Stimulated activated CD4-positive, alpha-beta T cell treated with anti-CD3 and anti-CD28 coated beads, Interleukin-4, amount 100 ng/mL, for 4 hours (primary cell): Measurements from ENCODE around the gene GOLGA7B.

ENCODE experiments used
- DNase-seq, 2 experiments: peaks; one replicate each; pipeline ENCODE4 v3.0.0-alpha.2; 2020

Gene GOLGA7B

DNA sequence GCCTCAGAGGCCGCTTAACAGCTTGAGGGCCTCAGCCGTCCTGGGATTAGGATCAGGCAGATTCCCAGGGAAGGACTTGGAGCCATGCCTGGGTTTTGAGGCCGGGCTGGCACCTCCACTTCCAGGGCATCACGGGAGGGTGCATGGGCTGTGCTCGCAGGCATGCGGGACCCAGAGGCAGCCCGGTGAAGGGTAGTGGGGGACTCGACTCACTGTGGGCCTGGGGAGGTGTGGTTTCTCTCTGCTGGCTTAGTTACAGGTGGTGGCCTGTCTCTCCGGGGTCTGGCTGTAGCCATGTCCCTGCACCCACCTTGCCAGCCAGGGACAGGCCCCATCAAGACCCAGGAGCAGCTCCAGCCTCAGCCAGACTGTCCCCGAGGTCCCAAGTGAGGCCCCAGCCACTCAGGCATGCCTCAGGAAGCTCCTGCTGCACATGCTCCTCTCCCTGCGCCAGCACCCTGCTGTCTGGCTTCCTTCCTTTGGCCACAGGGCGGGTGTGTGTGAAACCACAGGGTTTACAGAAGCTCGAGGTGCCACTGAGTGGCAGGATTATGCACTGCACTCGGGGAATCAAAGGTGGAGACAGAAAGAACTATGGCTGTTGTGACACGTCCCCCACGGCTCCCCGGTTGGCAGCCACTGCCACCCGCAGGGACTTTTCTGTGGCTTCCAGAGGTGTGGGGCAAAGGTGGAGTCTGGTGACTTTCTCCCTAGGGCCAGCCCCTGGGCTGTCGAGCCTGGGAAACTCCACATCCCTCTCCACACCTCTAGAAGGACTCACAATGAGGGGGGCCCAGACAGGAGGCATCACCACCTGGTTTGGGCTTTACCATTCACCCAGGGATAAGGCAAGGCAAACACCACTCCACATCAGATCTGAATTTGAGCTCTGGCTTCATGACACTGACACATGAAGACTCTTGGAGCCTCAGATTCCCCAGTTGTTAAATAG lies 19.7 kb downstream of the GOLGA7B start:
- peak; percentile 66 to 78 for DNase-seq

DNA sequence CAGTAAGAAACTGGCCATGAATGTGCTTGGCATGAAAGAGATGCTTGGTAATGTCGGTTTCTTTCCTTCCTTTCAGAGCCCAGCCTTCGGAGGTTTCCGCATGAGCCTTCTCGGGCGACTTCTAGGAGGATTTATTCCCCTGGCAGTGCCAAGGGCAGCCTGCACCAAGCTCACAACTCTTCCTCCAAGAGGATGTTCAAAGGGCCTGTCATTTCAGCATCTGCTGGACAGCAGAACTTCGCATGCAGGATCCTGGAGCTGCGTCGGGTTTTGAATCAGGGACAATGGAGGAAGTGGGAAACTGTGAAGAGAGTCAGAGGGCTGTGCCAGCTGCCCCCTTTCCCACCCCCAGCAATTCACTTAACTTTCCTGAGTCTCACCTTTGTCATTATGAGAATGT lies 21.3 kb downstream of the GOLGA7B start:
- no peak for DNase-seq

DNA sequence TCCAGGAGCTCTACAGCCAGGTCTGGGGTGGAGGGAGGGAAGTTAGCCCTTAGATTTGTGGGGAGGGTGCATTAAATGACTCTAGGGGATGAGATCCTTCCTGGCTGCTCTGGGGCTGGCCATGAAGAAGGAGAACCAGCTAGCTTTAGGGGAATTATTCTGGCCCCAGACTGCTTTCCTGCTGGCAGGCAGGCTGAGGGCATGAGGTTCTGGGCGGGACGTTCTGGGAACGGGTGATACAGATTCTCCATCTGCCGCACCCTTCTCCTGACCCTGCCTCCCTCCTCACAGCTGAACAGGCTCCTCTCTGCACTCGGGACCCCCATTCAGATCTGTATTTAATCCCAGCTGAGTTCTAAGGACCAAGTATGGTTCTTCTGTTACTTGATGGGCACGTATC lies 23.9 kb downstream of the GOLGA7B start:
- DNase-seq, result no peak

DNA sequence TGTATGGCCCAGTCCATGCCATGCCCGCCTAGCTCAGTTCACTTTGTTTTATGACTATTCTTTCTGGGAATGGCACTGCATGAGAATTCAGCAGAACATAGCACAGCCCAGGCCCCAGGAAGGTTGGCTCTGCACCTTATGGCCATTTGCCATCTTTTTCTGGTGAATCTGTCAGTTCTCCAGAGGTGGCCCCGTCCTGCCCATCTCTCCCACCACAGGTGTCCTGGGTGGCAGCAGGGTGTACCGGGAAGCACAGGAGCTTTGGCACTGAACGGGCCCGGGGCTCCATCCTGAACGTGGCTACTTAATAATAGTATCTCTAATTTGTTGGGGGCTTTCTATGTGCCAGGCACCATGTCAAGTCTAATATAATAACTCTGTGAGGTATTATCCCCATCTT lies 24.7 kb downstream of the GOLGA7B start:
- DNase-seq, result no peak

DNA sequence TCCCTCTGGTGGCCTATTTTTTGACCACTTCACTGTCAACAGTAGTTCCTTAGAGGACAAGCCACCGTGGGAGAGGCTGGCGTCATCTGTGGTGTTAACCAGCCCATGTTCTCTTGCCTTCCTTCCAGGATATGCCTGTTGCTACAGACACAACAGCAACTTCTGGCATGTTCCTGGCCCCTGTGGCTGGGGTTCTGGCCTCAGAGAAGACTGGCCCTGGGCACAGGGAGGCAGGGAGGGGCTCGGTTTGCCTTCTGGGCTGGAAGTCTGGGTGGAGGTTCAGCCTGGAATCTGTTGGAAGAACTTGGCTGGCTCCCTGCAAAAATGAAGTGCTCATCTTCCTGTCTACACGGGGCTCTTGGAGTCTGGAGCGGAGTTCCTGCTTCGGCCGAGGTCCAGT lies 25.7 kb downstream of the GOLGA7B start:
- DNase-seq, result no peak

DNA sequence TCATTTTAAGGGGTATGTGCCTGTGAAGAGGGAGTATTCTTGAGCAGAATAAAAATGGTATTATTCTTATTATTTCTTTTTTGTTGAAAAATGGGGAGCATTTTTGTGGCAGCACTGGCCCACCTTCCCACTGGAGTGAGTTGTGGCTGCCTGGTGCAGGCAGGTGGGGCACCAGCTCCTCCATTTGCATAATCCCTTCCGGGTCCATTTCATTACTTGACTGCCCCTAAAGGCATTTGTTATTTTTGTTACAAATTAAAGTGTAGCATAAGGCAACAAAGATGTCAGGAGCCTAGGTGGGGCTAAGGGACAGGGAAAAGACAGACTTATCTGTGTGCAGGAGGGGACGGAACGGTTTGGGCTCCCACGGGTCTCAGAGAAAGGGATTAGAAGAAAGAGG lies 26.8 kb downstream of the GOLGA7B start:
- DNase-seq, result no peak

DNA sequence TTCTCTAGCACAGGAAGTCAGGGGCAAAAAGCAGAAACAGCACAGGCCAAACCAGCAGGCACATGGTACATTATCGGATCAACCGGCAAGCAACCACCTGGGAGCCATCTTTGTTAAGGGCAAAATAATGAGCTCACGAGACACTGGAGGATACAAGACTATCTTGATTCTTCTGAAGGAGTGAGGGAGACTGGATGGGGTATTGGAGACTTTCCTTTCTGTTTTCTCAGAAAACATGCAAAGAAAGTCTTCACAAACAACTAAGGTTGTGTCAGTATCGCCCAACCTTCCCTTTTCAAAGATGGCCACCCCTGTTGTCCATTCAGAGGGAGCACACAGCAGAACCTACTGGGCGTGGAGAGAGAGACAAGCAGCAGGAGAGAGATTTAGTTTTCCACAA lies 29.6 kb downstream of the GOLGA7B start:
- no peak for DNase-seq

DNA sequence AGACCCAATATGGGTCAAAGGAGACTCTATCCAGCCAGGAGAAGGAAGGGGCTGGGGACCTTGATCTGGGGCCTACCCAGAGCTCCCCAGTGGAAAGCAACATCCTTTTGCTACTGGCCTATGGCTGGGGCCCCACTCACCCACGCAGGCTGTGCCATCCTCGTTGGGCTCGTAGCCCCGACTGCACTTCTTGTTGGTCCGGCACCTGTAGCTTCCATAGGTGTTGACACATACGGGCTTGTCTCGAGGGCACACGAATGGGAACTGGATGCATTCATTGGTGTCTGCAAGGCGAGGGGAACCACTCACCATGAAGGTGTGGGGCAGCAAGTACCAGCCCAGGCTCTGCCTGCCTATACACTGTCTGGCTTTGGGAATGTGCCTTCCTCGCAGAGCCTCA lies 30.5 kb downstream of the GOLGA7B start:
- no peak for DNase-seq

DNA sequence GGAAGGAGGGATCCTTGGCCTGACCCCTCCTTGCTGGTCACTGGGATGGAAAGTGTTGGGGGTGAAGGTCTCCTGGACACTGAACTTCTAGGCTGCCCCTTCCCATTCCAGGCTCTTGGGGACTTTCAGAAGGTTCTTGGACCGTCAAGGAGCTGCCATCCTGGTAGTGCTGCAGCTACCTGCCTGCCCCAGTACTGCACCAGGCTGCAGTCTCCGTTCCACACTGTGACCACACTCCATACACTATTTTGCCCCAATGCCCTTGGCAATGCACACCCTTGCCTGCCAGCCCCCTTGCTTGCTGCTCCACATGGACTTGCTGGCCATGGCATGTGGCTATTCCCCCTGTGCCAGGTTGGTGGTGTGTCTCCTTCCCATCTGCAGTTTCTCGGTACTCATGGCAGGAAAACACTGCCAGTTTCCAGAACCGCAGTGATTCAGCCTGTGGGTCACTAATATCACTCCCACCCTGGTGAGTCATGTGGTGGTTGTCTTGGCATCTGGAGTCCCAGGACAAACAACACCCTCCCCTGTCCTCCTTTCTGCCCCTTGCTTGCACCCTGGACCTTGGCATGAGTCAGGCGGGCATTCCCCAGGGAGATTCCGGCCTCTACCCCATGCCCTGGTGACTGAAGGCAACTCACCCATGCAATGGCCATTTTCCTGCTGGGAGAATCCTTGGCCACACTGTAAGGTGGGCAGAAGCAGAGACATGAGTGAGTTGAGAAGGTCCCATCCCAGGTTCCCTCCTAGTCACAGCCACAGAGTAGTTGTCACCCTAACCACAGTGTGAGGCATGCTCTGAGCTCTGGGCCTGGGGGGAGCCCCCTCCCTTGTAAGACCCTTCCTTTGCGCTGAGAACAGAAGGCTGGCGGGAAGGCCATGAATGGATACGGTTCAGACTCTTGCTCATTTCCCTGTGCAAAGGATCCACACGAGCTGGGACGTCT lies 32.8 kb downstream of the GOLGA7B start:
- no peak for DNase-seq

DNA sequence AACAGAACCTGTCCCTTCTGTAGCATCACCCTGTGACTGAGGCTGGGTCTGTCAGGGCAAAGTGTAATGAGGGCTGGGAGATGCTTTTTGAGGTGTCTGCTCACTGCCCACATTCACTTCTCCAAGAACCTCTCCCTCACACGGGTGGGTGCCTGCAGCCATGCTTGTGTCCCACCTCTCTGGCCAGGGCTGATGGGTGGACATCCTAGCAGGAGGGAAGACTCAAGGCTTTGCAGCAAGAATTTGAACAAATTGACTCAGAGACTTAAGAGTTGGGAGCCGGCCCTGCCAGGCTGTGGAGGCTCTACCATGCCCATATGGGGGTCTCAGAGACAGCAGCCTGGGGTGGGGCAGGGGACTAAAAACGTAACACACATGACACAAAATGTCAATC lies 33.4 kb downstream of the GOLGA7B start:
- DNase-seq, result no peak

DNA sequence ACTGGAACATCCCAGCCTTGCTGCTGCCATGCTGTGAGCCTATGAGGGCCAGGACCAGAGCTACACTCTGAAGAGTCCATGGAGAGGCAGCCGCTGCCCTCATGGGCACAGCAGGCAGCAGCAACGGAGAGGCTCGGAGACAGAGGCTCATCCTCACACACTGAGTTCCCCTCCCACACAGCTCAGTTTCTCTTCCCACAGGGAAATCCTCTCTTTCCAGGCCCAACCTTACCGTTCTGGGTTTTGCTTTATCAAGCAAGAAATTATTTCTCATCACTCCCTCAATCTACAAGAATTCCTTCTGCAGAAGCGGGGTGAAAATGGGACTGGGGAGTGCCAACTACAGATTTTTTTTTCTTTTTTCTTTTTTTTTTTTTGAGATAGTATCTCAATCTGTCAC lies 36.6 kb downstream of the GOLGA7B start:
- no peak for DNase-seq

DNA sequence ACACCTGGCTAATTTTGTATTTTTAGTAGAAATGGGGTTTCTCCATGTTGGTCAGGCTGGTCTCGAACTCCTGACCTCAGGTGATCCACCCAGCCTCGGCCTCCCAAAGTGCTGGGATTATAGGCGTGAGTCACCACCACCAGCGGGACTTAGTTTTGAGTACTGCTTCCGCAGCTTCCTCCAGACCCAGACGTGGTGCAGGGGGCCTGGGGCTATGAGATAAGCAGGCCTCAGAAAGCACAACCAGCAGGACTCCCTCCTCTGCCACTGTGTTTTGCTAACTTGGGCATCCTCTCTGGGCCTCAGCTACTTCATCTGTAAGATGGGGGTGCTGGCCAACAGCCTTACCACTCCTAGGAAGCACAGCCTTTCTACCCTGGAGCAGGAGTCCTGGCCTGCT lies 37.8 kb downstream of the GOLGA7B start:
- DNase-seq, result no peak

DNA sequence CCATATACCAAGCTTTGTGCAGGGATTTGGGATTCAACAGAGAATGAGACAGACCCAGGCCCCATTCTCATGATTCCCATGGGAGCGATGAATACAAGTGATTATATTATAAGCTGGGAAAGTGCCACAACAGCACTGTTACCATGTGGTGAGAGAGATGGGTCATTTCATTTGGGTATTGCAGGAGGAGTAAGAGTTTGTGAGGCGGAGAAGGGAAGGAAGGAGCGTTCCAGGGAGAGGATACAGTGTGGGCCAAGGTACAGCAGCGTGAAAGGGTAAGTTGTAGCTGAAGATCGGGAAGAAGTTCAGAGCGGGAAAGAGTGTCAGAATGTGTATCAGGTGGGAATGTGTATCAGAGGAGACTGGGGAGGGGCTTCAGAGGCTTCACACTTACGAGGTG lies 38.5 kb downstream of the GOLGA7B start:
- no peak for DNase-seq

DNA sequence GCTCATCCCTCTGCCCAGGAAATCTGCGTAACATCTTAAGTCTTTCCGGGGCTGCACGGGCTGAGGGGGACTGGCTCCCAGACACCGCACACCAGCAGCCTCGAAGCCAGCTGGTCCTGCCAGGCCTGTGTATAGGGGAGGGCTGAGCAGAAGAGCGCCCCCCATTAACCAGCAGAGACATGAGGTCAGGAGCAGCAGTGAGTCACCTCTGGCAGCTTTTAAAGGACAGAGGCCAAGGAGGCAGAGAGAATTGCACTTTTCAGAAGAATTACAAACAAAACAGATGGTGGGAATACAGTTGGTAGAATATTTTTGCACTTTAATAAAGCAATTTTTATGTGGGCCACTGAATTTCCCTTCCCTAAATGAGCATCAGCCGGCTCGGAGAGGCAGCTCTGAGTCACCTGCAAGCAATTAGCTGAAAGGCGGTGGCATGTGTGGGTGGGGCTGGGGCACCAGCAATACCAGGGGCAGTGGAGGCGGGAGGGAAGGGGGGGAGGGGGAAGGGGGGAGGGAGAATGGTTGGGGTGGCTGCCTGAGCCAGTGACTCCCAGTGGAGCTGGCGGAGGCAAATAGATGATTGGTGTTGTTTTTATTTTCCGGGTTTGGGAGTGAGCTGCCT lies 39.1 kb downstream of the GOLGA7B start:
- peak in 1 of 2 experiments; percentile 29 for DNase-seq

DNA sequence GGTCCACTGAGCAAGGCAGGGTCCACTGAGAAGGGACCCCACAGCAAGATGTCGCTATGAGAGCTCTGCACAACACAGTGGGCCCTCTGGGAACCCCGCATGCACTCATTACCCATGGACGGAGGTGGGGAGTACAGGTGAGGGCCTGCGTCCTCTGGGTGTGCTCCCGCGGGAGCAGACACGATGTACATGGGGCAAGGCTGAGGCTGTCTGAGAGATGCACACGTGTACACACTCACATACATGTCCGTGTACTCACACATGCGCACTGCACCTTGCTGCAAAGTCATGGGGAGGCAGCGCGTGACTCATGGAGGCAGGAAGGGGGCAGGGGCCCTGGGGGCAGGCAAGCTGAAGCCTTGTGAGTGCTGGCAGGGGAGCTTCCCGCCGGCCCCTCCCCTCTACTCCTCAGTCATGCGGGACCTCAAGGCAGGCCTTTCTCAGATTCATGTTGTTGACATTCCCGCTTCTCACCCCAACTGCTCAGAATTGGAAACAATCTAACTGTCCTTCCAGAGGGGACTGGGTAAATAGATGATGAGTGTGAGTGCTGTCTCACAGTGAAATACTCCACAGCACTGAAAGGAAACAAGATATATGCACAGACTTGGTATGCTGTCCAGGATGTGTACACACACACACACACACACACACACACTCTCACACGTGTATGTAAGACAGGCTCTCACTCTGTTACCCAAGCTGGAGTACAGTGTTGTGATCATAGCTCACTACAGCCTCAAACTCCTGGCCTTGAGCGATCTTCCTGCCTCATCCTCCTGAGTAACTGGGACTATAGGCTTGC lies 40.0 kb downstream of the GOLGA7B start:
- no peak for DNase-seq

DNA sequence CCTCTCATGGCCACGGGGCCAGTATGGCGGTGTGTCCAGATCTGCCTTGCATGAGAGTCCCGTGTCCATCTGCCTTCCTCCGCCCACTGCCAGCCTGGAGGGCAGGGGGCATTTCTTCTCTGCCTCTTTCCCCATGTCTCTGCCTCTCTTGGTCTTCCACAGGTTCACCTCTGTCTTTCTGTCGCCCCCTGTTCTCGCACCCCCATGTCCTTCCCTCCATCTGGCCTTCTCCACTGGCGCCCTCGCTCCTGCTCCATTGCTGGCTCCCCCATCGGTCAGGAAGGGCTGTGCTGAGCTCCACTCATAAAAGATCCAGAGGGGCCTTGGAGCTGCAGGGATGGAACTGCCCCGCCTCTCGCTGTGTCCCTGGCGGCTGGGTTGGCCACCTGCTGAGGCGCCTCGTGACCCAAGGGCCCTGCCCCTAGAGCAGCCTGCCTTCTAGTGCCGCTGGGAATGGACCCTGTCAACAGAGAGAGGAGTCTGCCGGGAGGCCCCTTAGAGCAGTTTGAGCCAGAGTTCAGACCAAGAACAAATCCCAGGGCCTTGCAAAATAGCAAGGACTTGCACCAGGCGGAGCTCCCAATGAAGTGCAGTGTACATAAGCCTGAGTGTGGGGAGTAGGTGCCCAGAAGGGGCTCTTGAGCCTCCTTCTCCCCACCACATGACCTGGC lies 42.0 kb downstream of the GOLGA7B start:
- no peak for DNase-seq

DNA sequence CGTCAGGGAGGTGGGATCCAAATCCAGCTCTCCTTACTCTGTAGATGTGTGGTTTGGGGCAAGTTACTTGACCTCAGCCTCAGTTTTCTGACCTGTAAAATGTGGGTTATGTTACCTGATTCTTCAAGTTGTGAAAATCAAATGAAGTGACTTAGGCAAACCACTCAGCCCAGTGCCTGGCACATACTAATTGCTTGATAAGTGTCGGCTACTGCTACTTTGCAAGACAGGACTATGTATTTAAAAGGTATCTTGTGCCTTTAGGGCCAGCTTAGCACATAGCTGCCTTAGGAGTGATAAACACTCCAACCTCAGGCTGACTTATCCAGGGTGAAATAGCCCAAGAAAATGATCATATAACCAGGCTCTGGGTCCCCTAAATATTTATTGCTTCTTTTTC lies 42.9 kb downstream of the GOLGA7B start:
- DNase-seq, result no peak

DNA sequence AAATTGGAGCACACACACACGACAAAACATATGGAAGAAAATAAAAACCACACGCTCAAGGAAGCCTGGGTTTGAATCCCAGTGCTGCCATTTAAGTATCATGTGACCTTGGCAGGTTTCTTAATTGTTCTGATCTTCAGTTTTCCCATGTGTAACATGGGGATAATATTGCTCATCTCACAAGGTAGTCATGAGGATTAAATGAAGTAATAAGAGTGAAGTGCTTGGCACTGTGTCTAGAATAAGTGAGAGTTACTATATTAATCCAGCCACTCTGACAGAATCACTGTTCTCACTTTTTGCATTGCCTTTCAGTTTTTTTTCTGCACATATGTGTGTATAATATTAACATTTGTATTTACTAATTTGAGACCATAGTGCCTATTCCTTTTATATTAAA lies 43.3 kb downstream of the GOLGA7B start:
- no peak for DNase-seq

DNA sequence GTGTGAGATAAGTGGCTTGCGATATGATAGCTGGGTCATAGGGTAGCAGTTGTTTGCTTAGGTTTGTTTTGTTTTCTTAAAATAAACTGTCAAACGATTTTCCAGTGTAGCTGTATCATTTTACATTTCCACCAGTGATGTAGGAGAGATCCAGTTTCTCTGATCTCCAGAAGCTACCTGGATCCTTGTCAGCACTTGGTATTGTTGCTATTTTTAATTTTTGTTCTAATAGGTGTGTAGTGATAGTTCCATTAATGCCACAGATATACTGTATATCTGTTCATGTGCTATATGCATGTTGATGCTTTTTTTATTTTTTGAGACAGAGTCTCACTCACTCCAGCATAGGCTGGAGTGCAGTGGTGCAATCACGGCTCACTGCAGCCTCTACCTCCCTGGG lies 44.4 kb downstream of the GOLGA7B start:
- DNase-seq, result no peak

DNA sequence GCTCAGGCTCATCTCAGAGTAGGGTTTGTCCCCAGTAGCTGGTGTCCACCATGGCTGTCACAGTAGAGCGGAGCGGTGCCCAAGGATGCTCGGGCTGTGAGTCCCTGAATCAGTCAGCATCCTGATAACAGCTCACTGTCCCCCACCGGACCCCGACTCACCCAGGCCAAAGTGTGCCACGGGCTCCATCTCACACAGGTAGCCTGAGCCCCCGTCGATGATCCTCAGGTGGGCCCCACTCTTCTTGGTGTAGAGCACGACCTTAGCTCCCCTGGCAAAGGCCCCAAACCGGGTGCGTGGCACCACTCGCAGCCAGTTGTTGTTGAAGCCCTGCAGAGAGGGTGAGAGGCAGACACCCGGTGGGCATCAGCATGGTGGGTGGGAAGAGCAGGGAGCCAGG lies 45.4 kb downstream of the GOLGA7B start:
- no peak for DNase-seq

DNA sequence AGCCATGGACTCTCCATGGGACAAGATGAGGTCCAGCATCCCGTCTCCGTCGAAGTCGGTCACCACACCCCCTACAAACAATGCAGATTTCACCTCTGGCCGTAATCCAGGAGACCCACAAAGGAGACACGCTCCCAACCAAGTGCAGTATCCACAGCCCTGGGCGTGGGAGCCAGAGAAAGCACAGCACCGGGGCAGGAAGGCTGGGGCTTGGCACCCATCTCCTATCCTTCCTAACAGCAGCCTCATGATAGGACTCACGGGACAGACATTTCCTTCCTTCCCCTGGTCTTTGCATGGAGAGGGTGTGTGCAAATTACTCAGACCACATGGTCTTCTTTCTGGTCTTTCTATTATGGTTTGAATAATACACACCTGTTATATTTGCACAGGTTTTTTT lies 46.3 kb downstream of the GOLGA7B start:
- DNase-seq, result no peak
